CD14-positive monocyte (primary cell): ENCODE results near the gene TCF4. TPM values are rescaled to one million over a fixed set of nuclear protein-coding genes. Genes with fewer than 3 reads are reported as not detected.

Experiments used
- DNase-seq, 3 donors: peaks; one replicate each; pipeline ENCODE4 v3.0.0-alpha.2; 2011 to 2022
- H2AFZ ChIP-seq: 2 replicates; pipeline ENCODE4 v1.6.0; 2012; ENCODE audit warnings: mild to moderate bottlenecking, low read depth, low read length, inconsistent platforms; ENCODE audit not compliant: insufficient read depth, poor library complexity, severe bottlenecking
- H3K27ac ChIP-seq, 2 donors: 1 replicate in 1 of 2; 2 replicates in 1 of 2; pipeline ENCODE4 v1.5.1; 2012 to 2013; ENCODE audit warnings: low read length in 2 of 2, control low read depth in 1 of 2, inconsistent platforms in 1 of 2, low read depth in 1 of 2, mild to moderate bottlenecking in 1 of 2
- H3K27me3 ChIP-seq, 2 donors: one replicate each; pipeline versions ENCODE4 v1.6.0 to v1.6.1; 2011 to 2013; ENCODE audit warnings: low read length in 2 of 2; ENCODE audit not compliant: control insufficient read depth in 2 of 2, insufficient read depth in 2 of 2
- H3K36me3 ChIP-seq, 2 donors: replicated peaks in 1 of 2; 1 replicate in 1 of 2; 2 replicates in 1 of 2; pipeline versions ENCODE4 v1.5.1 to v1.6.1; 2012 to 2013; ENCODE audit warnings: low read length in 2 of 2, control low read depth in 1 of 2, inconsistent platforms in 1 of 2, mild to moderate bottlenecking in 1 of 2; ENCODE audit not compliant: insufficient read depth in 2 of 2, control insufficient read depth in 1 of 2
- H3K4me1 ChIP-seq, 2 donors: 1 replicate in 1 of 2; 2 replicates in 1 of 2; pipeline versions ENCODE4 v1.5.1 to v1.6.1; 2012 to 2013; ENCODE audit warnings: low read length in 2 of 2, control low read depth in 1 of 2, inconsistent platforms in 1 of 2, mild to moderate bottlenecking in 1 of 2, moderate library complexity in 1 of 2; ENCODE audit not compliant: insufficient read depth in 2 of 2, control insufficient read depth in 1 of 2
- H3K4me2 ChIP-seq: replicated peaks from 2 replicates; pipeline ENCODE3; 2012; ENCODE audit warnings: low read length, moderate library complexity, mild to moderate bottlenecking; ENCODE audit not compliant: poor library complexity, severe bottlenecking; ENCODE audit errors: extremely low read depth
- H3K4me3 ChIP-seq, 3 experiments: fragments of 200-600 bp in 1 of 3; sonication (generic) in 1 of 3; replicated peaks in 1 of 3; 1 replicate in 2 of 3; 2 replicates in 1 of 3; pipeline ENCODE4 v1.5.1; 2011 to 2013; ENCODE audit warnings: low read length in 3 of 3, mild to moderate bottlenecking in 3 of 3, control low read depth in 2 of 3, low read depth in 2 of 3, inconsistent platforms in 1 of 3, moderate library complexity in 1 of 3
- H3K79me2 ChIP-seq: 2 replicates; pipeline ENCODE4 v1.6.0; 2012; ENCODE audit warnings: mild to moderate bottlenecking, control low read depth, inconsistent platforms, low read length, moderate library complexity; ENCODE audit not compliant: insufficient read depth
- H3K9ac ChIP-seq: 2 replicates; pipeline ENCODE4 v1.6.0; 2017; ENCODE audit warnings: low read length, mild to moderate bottlenecking; ENCODE audit not compliant: insufficient read depth, poor library complexity, severe bottlenecking
- H3K9me3 ChIP-seq, 2 donors: replicated peaks in 1 of 2; 1 replicate in 1 of 2; 2 replicates in 1 of 2; pipeline versions ENCODE4 v1.5.1 to v1.6.1; 2012 to 2013; ENCODE audit warnings: low read length in 2 of 2, control low read depth in 1 of 2; ENCODE audit not compliant: control insufficient read depth in 1 of 2, insufficient read depth in 1 of 2
- H4K20me1 ChIP-seq: 2 replicates; pipeline ENCODE4 v1.6.0; 2012; ENCODE audit warnings: mild to moderate bottlenecking, low read length, control low read depth, moderate library complexity; ENCODE audit not compliant: insufficient read depth
- H3K27ac Mint-ChIP-seq, 7 donors: one replicate each; pipeline ENCODE4 v1.8.0; 2020; ENCODE audit warnings: mild to moderate bottlenecking in 7 of 7, mixed read lengths in 7 of 7, moderate library complexity in 6 of 7, inconsistent platforms in 2 of 7
- H3K27me3 Mint-ChIP-seq, 3 donors: one replicate each; pipeline ENCODE4 v1.8.0; 2021 to 2022; ENCODE audit warnings: low read depth in 3 of 3, mild to moderate bottlenecking in 3 of 3, mixed read lengths in 3 of 3, moderate library complexity in 3 of 3, inconsistent platforms in 1 of 3
- H3K36me3 Mint-ChIP-seq, 2 donors: one replicate each; pipeline ENCODE4 v1.8.0; 2020; ENCODE audit warnings: mixed read lengths in 2 of 2, inconsistent platforms in 1 of 2, mild to moderate bottlenecking in 1 of 2
- H3K4me1 Mint-ChIP-seq: one replicate; pipeline ENCODE4 v1.8.0; 2020; ENCODE audit warnings: mild to moderate bottlenecking, mixed read lengths
- H3K4me3 Mint-ChIP-seq, 2 donors: one replicate each; pipeline ENCODE4 v1.8.0; 2020; ENCODE audit warnings: mild to moderate bottlenecking in 2 of 2, mixed read lengths in 2 of 2, moderate library complexity in 1 of 2
- H3K9me3 Mint-ChIP-seq, 7 donors: one replicate each; pipeline ENCODE4 v1.8.0; 2020 to 2022; ENCODE audit warnings: mixed read lengths in 7 of 7, mild to moderate bottlenecking in 6 of 7, moderate library complexity in 6 of 7, inconsistent platforms in 2 of 7
- CTCF ChIP-seq: fragments of 200-600 bp; IDR thresholded peaks from one replicate; pipeline ENCODE4 v1.8.0; 2022; ENCODE audit warnings: antibody characterized with exemption, mild to moderate bottlenecking
- WGBS: methylation state at CpG from one replicate; pipeline ENCODE4 v1.1.5; 2013; ENCODE audit warnings: missing lambda C conversion rate; ENCODE audit not compliant: insufficient coverage; 5-methylcytosine and 5-hydroxymethylcytosine counted together
- intact Hi-C, 2 donors: fragments of 100-400 bp; cut with micrococcal nuclease; formaldehyde crosslinking; loops; one replicate each; pipeline versions ENCODE4 v1.15.0 to v1.15.1; 2023
- polyA plus RNA-seq, 3 donors: library from polyadenylated mRNA; depleted of rRNA in 1 of 3; unstranded in 2 of 3; stranded (reverse) in 1 of 3; fragments of 300-500 nt in 2 of 3; fragments of >200 nt in 1 of 3; fragmentation: Illumina TruSeq in 2 of 3; gene quantifications; 1 replicate in 2 of 3; 2 replicates in 1 of 3; pipeline ENCODE4 v1.2.3, GENCODE V29; 2012 to 2021

The TCF4 gene
- polyA plus RNA-seq, 3 donors, result 5.9 to 12.9 (median 10.7) TPM

GRCh38 chr18:55585065-55585919 lies 2.7 kb downstream of the TCF4 start:
- Histone ChIP-seq H3K27ac (no peak overlapping the region), H3K9me3 (no peaks in the 10 kb centered on the region), H4K20me1 (no peaks in the 10 kb centered on the region), H2AFZ (peak overlapping the region; percentile 70), H3K4me3 (peak overlapping the region in 1 of 3 experiments; percentile 81), H3K27me3 (no peaks in the 10 kb centered on the region), H3K9ac (no peak overlapping the region), H3K4me2 (peak overlapping the region; percentile 80), H3K4me1 (peaks cover 17 to 32% of the 10 kb centered on the region in 2 donors), H3K79me2 (peaks cover 3% of the 10 kb centered on the region), H3K36me3 (no peaks in the 10 kb centered on the region)
- Mint-ChIP-seq H3K4me3 (peak overlapping the region; percentile 88 to 95), H3K4me1 (peaks cover 26% of the 10 kb centered on the region), H3K9me3 (peaks cover 0 to 2% (median 0%) of the 10 kb centered on the region in 7 donors), H3K27ac (no peak overlapping the region), H3K27me3 (peaks cover 0 to 2% (median 0%) of the 10 kb centered on the region in 3 donors), H3K36me3 (no peaks in the 10 kb centered on the region)
- TF ChIP-seq CTCF, result no peak
- no peak for DNase-seq
- intact Hi-C loops, result loop anchor here in 1 of 2 donors (5.0 to 10.0 kb wide), 2 partner anchors 670 to 1067 kb away; partner anchors contain the start of gene WDR7
- WGBS, result 9% methylated on average over 3 of the region's 5 CpGs

GRCh38 chr18:55584201-55584600 lies 3.8 kb downstream of the TCF4 start:
- peaks cover 0 to 2% (median 0%) of the 10 kb centered on the region in 3 donors for H3K27me3 Mint-ChIP-seq
- H3K79me2 ChIP-seq, result peaks cover 3% of the 10 kb centered on the region
- no CpG with 5 or more reads among the region's 2 CpGs for WGBS
- H3K4me1 Mint-ChIP-seq, result peaks cover 22% of the 10 kb centered on the region
- no peak overlapping the region for H3K4me2 ChIP-seq
- H3K4me3 Mint-ChIP-seq, result no peak overlapping the region
- H3K9ac ChIP-seq, result no peak overlapping the region
- H2AFZ ChIP-seq, result no peak overlapping the region
- H3K27me3 ChIP-seq, result no peaks in the 10 kb centered on the region
- no peaks in the 10 kb centered on the region for H3K36me3 ChIP-seq
- no peak for TF ChIP-seq CTCF
- H3K4me1 ChIP-seq, result peaks cover 9 to 22% of the 10 kb centered on the region in 2 donors
- no peak overlapping the region for H3K27ac ChIP-seq
- intact Hi-C loops, result loop anchor here in 1 of 2 donors (10.0 kb wide), 1 partner anchor 671 kb away; no protein-coding TSS in a partner anchor
- H3K4me3 ChIP-seq, result no peak overlapping the region
- DNase-seq, result no peak
- no peaks in the 10 kb centered on the region for H3K9me3 ChIP-seq
- peaks cover 0 to 2% (median 0%) of the 10 kb centered on the region in 7 donors for H3K9me3 Mint-ChIP-seq
- no peaks in the 10 kb centered on the region for H4K20me1 ChIP-seq
- no peak overlapping the region for H3K27ac Mint-ChIP-seq
- H3K36me3 Mint-ChIP-seq, result no peaks in the 10 kb centered on the region
